ENCODE results near the gene DLST.

Gene DLST

DNA sequence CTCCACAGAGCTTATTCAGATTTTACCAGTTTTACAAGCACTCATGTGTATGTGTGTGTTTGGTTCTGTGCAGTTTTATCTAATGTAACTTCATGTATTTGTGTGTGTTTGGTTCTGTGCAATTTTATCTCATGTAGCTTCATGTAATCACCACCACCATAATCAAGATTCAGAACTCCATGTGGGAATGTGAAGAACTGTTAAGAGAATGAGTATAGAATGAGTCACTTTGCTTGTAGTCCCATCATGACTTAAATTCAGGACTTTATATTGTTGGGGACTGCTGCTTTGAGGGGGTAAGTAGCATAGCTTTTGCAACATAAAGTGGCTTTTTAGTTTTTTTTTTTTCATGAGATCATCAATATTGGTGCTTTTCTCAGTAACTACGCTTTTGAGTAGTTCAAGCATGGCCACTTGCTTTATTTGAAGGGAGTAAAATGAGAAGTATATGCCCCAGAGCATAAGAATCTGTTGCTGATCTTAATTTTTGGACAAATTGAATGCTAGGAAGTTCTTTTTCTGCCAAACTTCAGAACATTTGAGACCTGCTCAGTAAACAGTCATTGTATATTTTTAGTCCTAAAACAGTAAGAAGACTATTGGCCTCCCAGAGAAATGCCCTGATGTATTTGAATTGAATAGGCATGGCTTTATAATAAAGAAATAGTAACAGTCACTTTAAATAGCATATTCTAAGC lies 34.6 kb upstream of the DLST start:
- H3K9ac ChIP-seq (ENCODE audit: low read length) = no peak overlapping the region
- no peaks in the 10 kb centered on the region for H3K4me1 ChIP-seq (ENCODE audit: control insufficient read depth, low read depth, low read length)
- H3K36me3 ChIP-seq (ENCODE audit: control insufficient read depth, low read depth, low read length) = no peaks in the 10 kb centered on the region
- H3K4me3 ChIP-seq (ENCODE audit: low read length) = no peak overlapping the region
- no peak overlapping the region for H3K27ac ChIP-seq (ENCODE audit: low read length)
- no peaks in the 10 kb centered on the region for H3K9me3 ChIP-seq (ENCODE audit: control insufficient read depth, low read depth, low read length)
- H3K27me3 ChIP-seq (ENCODE audit: control insufficient read depth, insufficient read depth, low read length) = no peaks in the 10 kb centered on the region

DNA sequence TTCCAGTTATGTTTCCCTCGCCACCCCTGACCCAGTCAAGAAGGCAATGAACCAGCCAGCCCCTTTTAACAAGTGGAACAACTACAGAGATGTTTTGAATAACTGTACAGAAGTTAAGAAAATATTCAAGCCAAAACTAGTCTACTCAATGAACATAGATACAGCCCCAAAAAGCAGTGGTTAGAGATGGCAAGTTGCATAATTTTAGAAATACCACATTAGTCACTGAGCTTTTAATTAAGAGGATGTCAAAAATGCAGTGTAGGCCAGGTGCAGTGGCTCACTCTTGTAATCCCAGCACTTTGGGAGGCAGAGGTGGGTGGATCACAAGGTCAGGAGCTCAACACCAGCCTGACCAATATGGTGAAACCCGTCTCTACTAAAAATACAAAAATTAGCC lies 32.9 kb upstream of the DLST start:
- no peaks in the 10 kb centered on the region for H3K9me3 ChIP-seq (ENCODE audit: control insufficient read depth, low read depth, low read length)
- H3K27me3 ChIP-seq (ENCODE audit: control insufficient read depth, insufficient read depth, low read length) = no peaks in the 10 kb centered on the region
- H3K4me3 ChIP-seq (ENCODE audit: low read length) = no peak overlapping the region
- no peak overlapping the region for H3K9ac ChIP-seq (ENCODE audit: low read length)
- H3K4me1 ChIP-seq (ENCODE audit: control insufficient read depth, low read depth, low read length) = no peaks in the 10 kb centered on the region
- H3K27ac ChIP-seq (ENCODE audit: low read length) = no peak overlapping the region
- no peaks in the 10 kb centered on the region for H3K36me3 ChIP-seq (ENCODE audit: control insufficient read depth, low read depth, low read length)

- Histone ChIP-seq H3K9me3 (ENCODE audit: control insufficient read depth, low read depth, low read length) (no peaks in the 10 kb centered on the region), H3K4me1 (ENCODE audit: control insufficient read depth, low read depth, low read length) (no peaks in the 10 kb centered on the region), H3K9ac (ENCODE audit: low read length) (no peak overlapping the region), H3K4me3 (ENCODE audit: low read length) (no peak overlapping the region), H3K36me3 (ENCODE audit: control insufficient read depth, low read depth, low read length) (no peaks in the 10 kb centered on the region), H3K27me3 (ENCODE audit: control insufficient read depth, insufficient read depth, low read length) (no peaks in the 10 kb centered on the region), H3K27ac (ENCODE audit: low read length) (no peak overlapping the region)
These were observed 28.7 kb upstream of the DLST start for GRCh38 chr14:74852922-74853530.

- no peaks in the 10 kb centered on the region for H3K27me3 ChIP-seq (ENCODE audit: control insufficient read depth, insufficient read depth, low read length)
- no peak overlapping the region for H3K4me3 ChIP-seq (ENCODE audit: low read length)
- H3K9ac ChIP-seq (ENCODE audit: low read length) = no peak overlapping the region
- no peak overlapping the region for H3K27ac ChIP-seq (ENCODE audit: low read length)
- no peaks in the 10 kb centered on the region for H3K9me3 ChIP-seq (ENCODE audit: control insufficient read depth, low read depth, low read length)
- H3K4me1 ChIP-seq (ENCODE audit: control insufficient read depth, low read depth, low read length) = no peaks in the 10 kb centered on the region
- no peaks in the 10 kb centered on the region for H3K36me3 ChIP-seq (ENCODE audit: control insufficient read depth, low read depth, low read length)
These were observed 28.1 kb upstream of the DLST start for GRCh38 chr14:74853581-74853980.

DNA sequence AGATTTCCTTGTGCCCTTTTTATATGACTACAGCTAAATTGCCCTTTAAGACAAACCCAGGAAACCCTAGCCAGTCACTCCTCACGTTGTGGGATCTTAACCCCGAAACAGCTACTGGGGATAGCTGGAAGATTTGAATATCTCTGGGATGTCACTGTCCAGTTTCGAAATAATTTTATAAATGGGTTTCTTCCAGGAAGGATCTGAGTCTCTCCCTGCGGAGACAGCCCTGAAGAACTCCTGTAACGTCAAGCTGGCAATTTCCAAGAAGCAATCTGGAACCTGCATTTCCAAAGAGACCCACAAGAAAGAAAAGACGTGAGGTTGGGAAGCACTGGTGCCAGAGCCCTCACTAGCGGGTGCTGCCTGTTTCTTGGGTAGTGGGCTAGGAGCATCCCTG lies 26.7 kb upstream of the DLST start:
- H3K36me3 ChIP-seq (ENCODE audit: control insufficient read depth, low read depth, low read length) = no peaks in the 10 kb centered on the region
- H3K4me3 ChIP-seq (ENCODE audit: low read length) = no peak overlapping the region
- no peaks in the 10 kb centered on the region for H3K27me3 ChIP-seq (ENCODE audit: control insufficient read depth, insufficient read depth, low read length)
- no peak overlapping the region for H3K27ac ChIP-seq (ENCODE audit: low read length)
- no peak overlapping the region for H3K9ac ChIP-seq (ENCODE audit: low read length)
- no peaks in the 10 kb centered on the region for H3K4me1 ChIP-seq (ENCODE audit: control insufficient read depth, low read depth, low read length)
- no peaks in the 10 kb centered on the region for H3K9me3 ChIP-seq (ENCODE audit: control insufficient read depth, low read depth, low read length)

DNA sequence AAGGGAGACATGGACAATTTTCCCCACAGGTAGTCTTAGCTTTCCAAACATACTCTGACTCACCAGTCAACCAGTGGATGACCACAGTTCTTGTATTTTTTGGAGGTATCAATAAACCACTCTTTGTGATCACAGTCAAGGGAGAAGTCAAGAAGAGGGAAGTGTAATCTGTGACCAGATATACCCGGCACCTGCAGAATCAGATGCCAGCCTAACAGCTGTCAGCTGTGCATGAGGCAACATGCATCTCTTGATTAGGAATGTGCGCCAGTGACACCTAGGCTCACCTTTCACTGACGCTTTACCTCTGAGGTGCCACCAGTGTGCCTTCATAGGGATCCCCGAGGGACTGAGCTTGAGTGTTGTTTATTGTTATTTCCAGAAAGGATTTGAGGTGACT lies 25.8 kb upstream of the DLST start:
- Histone ChIP-seq H3K9ac (ENCODE audit: low read length) (no peak overlapping the region), H3K4me1 (ENCODE audit: control insufficient read depth, low read depth, low read length) (no peaks in the 10 kb centered on the region), H3K27ac (ENCODE audit: low read length) (no peak overlapping the region), H3K4me3 (ENCODE audit: low read length) (no peak overlapping the region), H3K9me3 (ENCODE audit: control insufficient read depth, low read depth, low read length) (no peaks in the 10 kb centered on the region), H3K27me3 (ENCODE audit: control insufficient read depth, insufficient read depth, low read length) (no peaks in the 10 kb centered on the region), H3K36me3 (ENCODE audit: control insufficient read depth, low read depth, low read length) (no peaks in the 10 kb centered on the region)

GRCh38 chr14:74856366-74856765 lies 25.4 kb upstream of the DLST start:
- Histone ChIP-seq H3K4me3 (ENCODE audit: low read length) (no peak overlapping the region), H3K9me3 (ENCODE audit: control insufficient read depth, low read depth, low read length) (no peaks in the 10 kb centered on the region), H3K9ac (ENCODE audit: low read length) (no peak overlapping the region), H3K27me3 (ENCODE audit: control insufficient read depth, insufficient read depth, low read length) (no peaks in the 10 kb centered on the region), H3K36me3 (ENCODE audit: control insufficient read depth, low read depth, low read length) (no peaks in the 10 kb centered on the region), H3K27ac (ENCODE audit: low read length) (no peak overlapping the region), H3K4me1 (ENCODE audit: control insufficient read depth, low read depth, low read length) (peaks cover 4% of the 10 kb centered on the region)

- Histone ChIP-seq H3K9me3 (ENCODE audit: control insufficient read depth, low read depth, low read length) (no peaks in the 10 kb centered on the region), H3K4me3 (ENCODE audit: low read length) (no peak overlapping the region), H3K4me1 (ENCODE audit: control insufficient read depth, low read depth, low read length) (peaks cover 4% of the 10 kb centered on the region), H3K36me3 (ENCODE audit: control insufficient read depth, low read depth, low read length) (no peaks in the 10 kb centered on the region), H3K9ac (ENCODE audit: low read length) (no peak overlapping the region), H3K27ac (ENCODE audit: low read length) (no peak overlapping the region), H3K27me3 (ENCODE audit: control insufficient read depth, insufficient read depth, low read length) (no peaks in the 10 kb centered on the region)
These were observed 23.7 kb upstream of the DLST start for GRCh38 chr14:74858022-74858421.

DNA sequence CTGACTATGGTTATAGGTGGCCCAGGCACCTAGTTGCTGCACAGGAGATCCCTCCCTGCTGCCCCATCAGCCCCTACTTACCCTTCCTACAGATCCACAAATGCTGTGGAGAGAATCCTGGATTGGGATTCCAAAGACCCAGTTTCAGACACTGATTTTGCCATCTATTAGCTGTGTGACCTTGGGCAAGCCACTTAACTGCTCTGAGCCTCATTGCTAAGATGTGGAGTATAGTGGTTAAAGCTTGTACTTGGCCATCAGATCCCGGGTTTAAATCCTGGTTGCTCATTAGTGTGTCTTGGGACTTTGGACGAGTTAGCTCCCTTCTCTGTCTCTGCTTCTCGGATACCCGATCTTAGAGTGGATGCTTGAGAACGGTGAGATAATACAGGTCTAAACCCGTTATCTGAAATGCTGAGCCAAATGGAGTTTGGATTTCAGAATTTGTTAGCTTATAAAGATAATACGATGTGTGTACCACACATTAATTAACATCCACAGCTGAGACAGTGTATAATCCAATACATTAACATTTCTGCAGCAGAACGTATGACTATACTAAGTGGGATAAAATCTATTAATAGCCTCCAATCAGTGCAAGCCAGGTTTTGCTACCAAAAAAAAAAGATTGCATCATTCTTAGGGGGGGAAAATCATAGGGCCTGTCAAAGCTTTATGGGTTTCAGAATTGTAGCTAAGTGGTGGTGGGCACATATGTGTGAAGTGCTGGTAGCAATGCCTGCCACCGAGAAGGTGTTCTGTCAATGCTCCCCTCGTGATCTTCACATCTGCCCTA lies 21.8 kb upstream of the DLST start:
- Histone ChIP-seq H3K9ac (ENCODE audit: low read length) (no peak overlapping the region), H3K4me3 (ENCODE audit: low read length) (no peak overlapping the region), H3K4me1 (ENCODE audit: control insufficient read depth, low read depth, low read length) (peaks cover 4% of the 10 kb centered on the region), H3K36me3 (ENCODE audit: control insufficient read depth, low read depth, low read length) (no peaks in the 10 kb centered on the region), H3K27me3 (ENCODE audit: control insufficient read depth, insufficient read depth, low read length) (no peaks in the 10 kb centered on the region), H3K27ac (ENCODE audit: low read length) (no peak overlapping the region), H3K9me3 (ENCODE audit: control insufficient read depth, low read depth, low read length) (no peaks in the 10 kb centered on the region)

DNA sequence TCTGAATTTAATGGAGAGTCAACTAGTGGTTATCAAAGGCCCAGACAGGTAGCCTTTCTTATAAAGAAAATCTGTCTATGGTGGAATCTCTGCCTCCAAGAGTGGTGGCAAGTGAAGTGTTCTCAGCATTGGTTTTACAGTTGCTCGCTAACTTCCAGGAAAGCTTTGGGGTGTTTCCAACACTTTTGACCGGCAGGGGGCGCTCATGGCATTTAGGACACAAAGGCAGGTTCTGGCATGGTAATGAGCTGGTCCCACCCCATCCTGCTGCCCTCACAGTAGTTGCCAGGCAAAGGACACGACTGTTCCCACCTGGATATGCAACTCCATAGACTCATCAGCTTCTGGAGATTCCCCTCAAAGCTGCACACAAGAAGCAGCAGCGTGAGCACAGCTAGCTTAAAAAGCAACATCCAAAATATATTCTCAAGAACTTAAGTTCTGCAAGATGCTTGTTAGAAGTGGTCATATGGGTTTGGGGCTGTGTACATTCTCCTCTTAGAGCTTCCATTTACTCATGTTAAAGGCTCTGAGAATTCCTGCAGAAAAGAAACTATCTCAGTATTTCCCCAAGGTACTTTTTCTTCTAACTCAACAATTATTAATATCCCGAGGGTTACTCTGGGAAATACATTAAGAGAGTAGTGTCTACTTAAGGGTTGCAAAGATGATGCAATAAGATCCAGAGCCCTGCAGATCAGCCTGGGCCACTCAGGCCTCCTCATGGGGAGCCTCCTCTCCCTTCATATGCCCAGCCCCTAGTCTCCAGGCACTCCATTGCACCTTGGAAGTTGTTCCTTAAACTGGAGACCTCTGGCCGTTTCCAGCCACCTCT lies 20.6 kb upstream of the DLST start:
- Histone ChIP-seq H3K27ac (ENCODE audit: low read length) (no peak overlapping the region), H3K9me3 (ENCODE audit: control insufficient read depth, low read depth, low read length) (no peaks in the 10 kb centered on the region), H3K36me3 (ENCODE audit: control insufficient read depth, low read depth, low read length) (no peaks in the 10 kb centered on the region), H3K4me1 (ENCODE audit: control insufficient read depth, low read depth, low read length) (peaks cover 4% of the 10 kb centered on the region), H3K27me3 (ENCODE audit: control insufficient read depth, insufficient read depth, low read length) (no peaks in the 10 kb centered on the region), H3K4me3 (ENCODE audit: low read length) (no peak overlapping the region), H3K9ac (ENCODE audit: low read length) (no peak overlapping the region)

GRCh38 chr14:74861734-74862090 lies 20.0 kb upstream of the DLST start:
- Histone ChIP-seq H3K4me1 (ENCODE audit: control insufficient read depth, low read depth, low read length) (peaks cover 4% of the 10 kb centered on the region), H3K9me3 (ENCODE audit: control insufficient read depth, low read depth, low read length) (no peaks in the 10 kb centered on the region), H3K4me3 (ENCODE audit: low read length) (no peak overlapping the region), H3K27me3 (ENCODE audit: control insufficient read depth, insufficient read depth, low read length) (no peaks in the 10 kb centered on the region), H3K36me3 (ENCODE audit: control insufficient read depth, low read depth, low read length) (no peaks in the 10 kb centered on the region), H3K9ac (ENCODE audit: low read length) (no peak overlapping the region), H3K27ac (ENCODE audit: low read length) (no peak overlapping the region)

Data from iPS-18a (cell line).